ENCODE data around the gene PDGFRB. TPM values are rescaled to one million over a fixed set of nuclear protein-coding genes. Genes with fewer than 3 reads are reported as not detected.
A peak's percentile ranks its signal among the peaks of the same experiment; 100 is the strongest.

Gene PDGFRB
- total and polyA plus RNA-seq, 5 experiments from 2014 or later = 0.31 to 0.57 (median 0.48) TPM; not detected in 1

- ATAC-seq = no peak
- POLR2A ChIA-PET = interaction anchor here (0.6 kb wide), 1 partner anchor 280 kb away, joined by 7 read pairs; no protein-coding TSS in a partner anchor
- Mint-ChIP-seq H3K27me3 (peaks cover 0 to 4% (median 0%) of the 10 kb centered on the region in 5 donors), H3K36me3 (no peaks in the 10 kb centered on the region), H3K4me3 (no peak overlapping the region), H3K27ac (peak overlapping the region in 1 of 10 donors; percentile 77), H3K9me3 (no peaks in the 10 kb centered on the region), H3K4me1 (peaks cover 0 to 4% (median 1%) of the 10 kb centered on the region in 4 donors)
- no peak for DNase-seq
Measured at GRCh38 chr5:150137997-150138396, 17.6 kb downstream of the PDGFRB start.

- Mint-ChIP-seq H3K4me3 (no peak overlapping the region), H3K36me3 (no peaks in the 10 kb centered on the region), H3K9me3 (no peaks in the 10 kb centered on the region), H3K27me3 (peaks cover 0 to 4% (median 0%) of the 10 kb centered on the region in 5 donors), H3K27ac (peak overlapping the region in 1 of 10 donors; percentile 77), H3K4me1 (peaks cover 0 to 2% (median under 1%) of the 10 kb centered on the region in 4 donors)
- DNase-seq = no peak
- ATAC-seq = no peak
- POLR2A ChIA-PET = no interaction called here
Measured at GRCh38 chr5:150137168-150137957, 18.3 kb downstream of the PDGFRB start.

GRCh38 chr5:150136305-150137167 lies 19.1 kb downstream of the PDGFRB start:
- peaks cover 0 to 3% (median 0%) of the 10 kb centered on the region in 4 donors for H3K4me1 Mint-ChIP-seq
- ATAC-seq = no peak
- POLR2A ChIA-PET = no interaction called here
- no peak overlapping the region for H3K4me3 Mint-ChIP-seq
- DNase-seq = no peak
- H3K27ac Mint-ChIP-seq = peak overlapping the region in 1 of 10 donors; percentile 81
- H3K9me3 Mint-ChIP-seq = no peaks in the 10 kb centered on the region
- H3K36me3 Mint-ChIP-seq = no peaks in the 10 kb centered on the region
- peaks cover 0 to 4% (median 0%) of the 10 kb centered on the region in 5 donors for H3K27me3 Mint-ChIP-seq

GRCh38 chr5:150135557-150136304 lies 19.9 kb downstream of the PDGFRB start:
- DNase-seq (no peak), ATAC-seq (no peak)
- Mint-ChIP-seq H3K27ac (no peak overlapping the region), H3K36me3 (no peaks in the 10 kb centered on the region), H3K4me3 (no peak overlapping the region), H3K27me3 (peaks cover 0 to 4% (median 0%) of the 10 kb centered on the region in 5 donors), H3K9me3 (no peaks in the 10 kb centered on the region), H3K4me1 (peaks cover 0 to 10% (median 0%) of the 10 kb centered on the region in 4 donors)
- POLR2A ChIA-PET = no interaction called here

GRCh38 chr5:150134198-150134588 lies 21.5 kb downstream of the PDGFRB start:
- Mint-ChIP-seq H3K36me3 (no peaks in the 10 kb centered on the region), H3K27me3 (peaks cover 0 to 4% (median 2%) of the 10 kb centered on the region in 5 donors), H3K4me3 (no peak overlapping the region), H3K4me1 (peaks cover 0 to 19% (median 2%) of the 10 kb centered on the region in 4 donors), H3K9me3 (no peaks in the 10 kb centered on the region), H3K27ac (no peak overlapping the region)
- POLR2A ChIA-PET = no interaction called here
- DNase-seq (no peak), ATAC-seq (no peak)

- ATAC-seq (no peak), DNase-seq (no peak)
- no peaks in the 10 kb centered on the region for H3K36me3 Mint-ChIP-seq
- H3K4me1 Mint-ChIP-seq = peaks cover 0 to 19% (median 2%) of the 10 kb centered on the region in 4 donors
- peak overlapping the region in 1 of 10 donors; percentile 15 for H3K27ac Mint-ChIP-seq
- no peaks in the 10 kb centered on the region for H3K9me3 Mint-ChIP-seq
- POLR2A ChIA-PET = no interaction called here
- H3K4me3 Mint-ChIP-seq = no peak overlapping the region
- peaks cover 0 to 4% (median 2%) of the 10 kb centered on the region in 5 donors for H3K27me3 Mint-ChIP-seq
Measured at GRCh38 chr5:150133581-150134197, 22.0 kb downstream of the PDGFRB start.

- Mint-ChIP-seq H3K9me3 (no peaks in the 10 kb centered on the region), H3K4me3 (no peak overlapping the region), H3K27me3 (peaks cover 0 to 6% (median 2%) of the 10 kb centered on the region in 5 donors), H3K27ac (no peak overlapping the region), H3K36me3 (no peaks in the 10 kb centered on the region), H3K4me1 (peaks cover 0 to 19% (median 2%) of the 10 kb centered on the region in 4 donors)
- no peak for DNase-seq
- POLR2A ChIA-PET = no interaction called here
- no peak for ATAC-seq
Measured at GRCh38 chr5:150132740-150133139, 22.9 kb downstream of the PDGFRB start.

GRCh38 chr5:150131978-150132694 lies 23.5 kb downstream of the PDGFRB start:
- no peaks in the 10 kb centered on the region for H3K9me3 Mint-ChIP-seq
- no peak overlapping the region for H3K4me3 Mint-ChIP-seq
- H3K36me3 Mint-ChIP-seq = no peaks in the 10 kb centered on the region
- DNase-seq (no peak), ATAC-seq (no peak)
- H3K4me1 Mint-ChIP-seq = peaks cover 0 to 19% (median 2%) of the 10 kb centered on the region in 4 donors
- peak overlapping the region in 1 of 10 donors; percentile 15 for H3K27ac Mint-ChIP-seq
- POLR2A ChIA-PET = no interaction called here
- H3K27me3 Mint-ChIP-seq = peaks cover 0 to 4% (median 2%) of the 10 kb centered on the region in 5 donors

- H3K4me3 Mint-ChIP-seq = no peak overlapping the region
- H3K4me1 Mint-ChIP-seq = peaks cover 0 to 19% (median 2%) of the 10 kb centered on the region in 4 donors
- H3K27me3 Mint-ChIP-seq = peaks cover 0 to 4% (median 2%) of the 10 kb centered on the region in 5 donors
- DNase-seq (no peak), ATAC-seq (no peak)
- H3K9me3 Mint-ChIP-seq = no peaks in the 10 kb centered on the region
- no peaks in the 10 kb centered on the region for H3K36me3 Mint-ChIP-seq
- POLR2A ChIA-PET = no interaction called here
- H3K27ac Mint-ChIP-seq = no peak overlapping the region
Measured at GRCh38 chr5:150131461-150131860, 24.2 kb downstream of the PDGFRB start.

GRCh38 chr5:150130493-150130922 lies 25.1 kb downstream of the PDGFRB start:
- Mint-ChIP-seq H3K9me3 (no peaks in the 10 kb centered on the region), H3K36me3 (no peaks in the 10 kb centered on the region), H3K27ac (no peak overlapping the region), H3K27me3 (peaks cover 0 to 4% (median 0%) of the 10 kb centered on the region in 5 donors), H3K4me3 (no peak overlapping the region), H3K4me1 (peaks cover 0 to 19% (median 2%) of the 10 kb centered on the region in 4 donors)
- POLR2A ChIA-PET = no interaction called here
- ATAC-seq (no peak), DNase-seq (no peak)

GRCh38 chr5:150129813-150130492 lies 25.7 kb downstream of the PDGFRB start:
- H3K27me3 Mint-ChIP-seq = peaks cover 0 to 4% (median 0%) of the 10 kb centered on the region in 5 donors
- no peaks in the 10 kb centered on the region for H3K36me3 Mint-ChIP-seq
- H3K4me1 Mint-ChIP-seq = peaks cover 0 to 19% (median 2%) of the 10 kb centered on the region in 4 donors
- peak; percentile 40 to 47 for ATAC-seq
- no peak overlapping the region for H3K4me3 Mint-ChIP-seq
- DNase-seq = peak in 9 of 10 donors; percentile 7 to 40 (median 34)
- no peaks in the 10 kb centered on the region for H3K9me3 Mint-ChIP-seq
- H3K27ac Mint-ChIP-seq = no peak overlapping the region
- POLR2A ChIA-PET = no interaction called here
